Measurements from ENCODE around the gene GGACT. TPM values are rescaled to one million over a fixed set of nuclear protein-coding genes. Genes with fewer than 3 reads are reported as not detected.

The GGACT gene
- total and polyA plus RNA-seq, 2 experiments from 2014 or later: 0.24 to 1.0 TPM

- Mint-ChIP-seq H3K4me3 (no peak overlapping the region), H3K27ac (peak overlapping the region; percentile 25; the same call in 1 of the 2 replicates), H3K27me3 (ENCODE audit: insufficient read depth, low read depth, poor library complexity) (peaks cover 15% of the 10 kb centered on the region), H3K4me1 (peaks cover 28% of the 10 kb centered on the region), H3K9me3 (no peaks in the 10 kb centered on the region), H3K36me3 (ENCODE audit: low read depth) (peaks cover 7% of the 10 kb centered on the region; the same call in 2 of the 3 replicates)
- no peak overlapping the region for H2AFZ ChIP-seq
- no peaks in the 10 kb centered on the region for H3K9me2 ChIP-seq (ENCODE audit: insufficient read depth)
- H3K4me2 ChIP-seq: no peak overlapping the region
- 0 out of 2 replicates have a peak, but pooled peaks cover 5% of the 10 kb centered on the region for H3K36me3 ChIP-seq (ENCODE audit: insufficient read depth)
- no peak for TF ChIP-seq POLR2AphosphoS5 (IDR thresholded peaks at IDR 0.05; ENCODE audit: low read depth)
- TF ChIP-seq EZH2 (IDR thresholded peaks at IDR 0.05; ENCODE audit: low read depth, unreplicated experiment): no peak
- TF ChIP-seq ZNF114 (CRISPR knock-in tag; IDR thresholded peaks at IDR 0.05): no peak
- no peak for TF ChIP-seq ETS1 (IDR thresholded peaks at IDR 0.05)
- no peak for TF ChIP-seq REST (IDR thresholded peaks at IDR 0.05; ENCODE audit: unreplicated experiment)
- no peak for TF ChIP-seq ZNF462 (CRISPR knock-in tag; IDR thresholded peaks at IDR 0.05)
- no peak for TF ChIP-seq CREB1 (CRISPR knock-in tag; IDR thresholded peaks at IDR 0.05; ENCODE audit: low read depth)
- TF ChIP-seq ZNF331 (CRISPR knock-in tag; IDR thresholded peaks at IDR 0.05; ENCODE audit: low read depth): no peak
- no peak for TF ChIP-seq NANOG (IDR thresholded peaks at IDR 0.05; ENCODE audit: borderline replicate concordance)
- no peak for TF ChIP-seq JUNB (IDR thresholded peaks at IDR 0.05; ENCODE audit: unreplicated experiment)
- TF ChIP-seq EZH2phosphoT487 (IDR thresholded peaks at IDR 0.05; ENCODE audit: unreplicated experiment): no peak
- TF ChIP-seq CTCF (conservative IDR thresholded peaks at IDR 0.05; ENCODE audit: low read depth in 2 of 2): no peak
- no peak for TF ChIP-seq STAT1 (IDR thresholded peaks at IDR 0.05; ENCODE audit: unreplicated experiment)
- ATAC-seq (no peak), DNase-seq (ENCODE audit: low spot score) (no peak)
- no peaks in the 10 kb centered on the region for H3K79me2 ChIP-seq (replicated peaks; ENCODE audit: insufficient read depth)
- H3K4me1 ChIP-seq (ENCODE audit: insufficient read depth): peaks cover 12% of the 10 kb centered on the region
- no peak overlapping the region for H3K4me3 ChIP-seq
- peaks cover 10% of the 10 kb centered on the region; the same call in 1 of the 2 replicates for H3F3A ChIP-seq (replicated peaks; ENCODE audit: low read depth)
- H3K27ac ChIP-seq (ENCODE audit: low read depth): no peak overlapping the region
- no peaks in the 10 kb centered on the region for H4K20me1 ChIP-seq (replicated peaks; ENCODE audit: insufficient read depth)
- H3K27me3 ChIP-seq (ENCODE audit: insufficient read depth): no peaks in the 10 kb centered on the region
Observed at GRCh38 chr13:100532836-100533435, 55.7 kb downstream of the GGACT start.

Data from GM23338 (cell line).